Retina (tissue), 1 donor: ENCODE measurements around the gene SLC35G6.
A peak's percentile ranks its signal among the peaks of the same experiment; 100 is the strongest.
"Not testable (repeated sequence)": the region's sequence is repeated elsewhere in the genome, so short reads cannot be mapped to it uniquely, and the experiment has no call there.

Experiments
- DNase-seq: peaks from one replicate; pipeline ENCODE4 v3.0.0-alpha.2; 2016

SLC35G6 gene

DNA sequence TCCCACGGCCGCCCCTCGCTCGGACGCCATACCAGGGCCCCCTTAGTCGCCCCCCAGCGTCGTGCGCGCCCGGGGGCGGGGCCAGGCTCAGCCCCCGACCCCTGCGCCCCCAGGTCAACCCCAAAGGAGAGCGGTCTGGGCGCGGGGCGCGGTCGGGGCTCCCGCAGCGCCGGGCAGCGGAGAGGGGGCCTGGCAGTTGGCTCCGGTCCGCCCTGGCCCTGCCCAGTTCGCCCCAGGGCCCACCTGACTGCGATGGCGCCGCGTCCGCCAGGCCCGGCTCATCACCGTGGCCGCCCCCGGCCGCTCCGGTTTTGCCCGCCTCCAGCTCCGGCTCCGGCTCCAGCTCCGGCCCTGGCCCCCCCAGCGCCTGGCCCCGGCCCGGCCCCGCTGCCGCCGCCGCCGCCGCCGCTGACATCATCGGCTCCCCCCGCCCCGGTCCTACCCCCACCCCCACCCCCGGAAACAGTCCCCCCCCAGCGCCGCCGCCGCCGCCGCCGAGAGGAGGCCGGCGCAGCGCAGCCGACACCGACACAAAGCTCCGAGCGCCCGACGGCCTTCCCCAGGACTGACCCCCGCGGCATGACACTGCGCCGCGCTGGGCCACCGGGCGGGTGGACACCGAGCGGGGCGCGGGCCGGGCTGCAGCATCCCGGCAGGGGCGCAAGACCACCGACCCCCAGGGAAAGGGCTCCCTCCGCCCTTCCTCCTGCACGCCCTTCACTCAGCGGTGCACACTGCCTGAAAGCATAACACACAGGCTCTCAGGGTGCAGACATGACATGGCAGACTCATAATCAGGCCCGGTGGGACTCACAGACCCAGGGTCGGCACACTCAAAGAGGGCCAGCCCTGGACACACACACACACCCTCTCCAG lies 1.8 kb upstream of the SLC35G6 start, which contains the start of gene ZBTB4:
ZBTB4 (minus strand) TSS at position 419 of the 876 bp plus-strand sequence. CDS start 12,830 bp downstream, outside the sequence.
- DNase-seq, result peak; percentile 88

- DNase-seq, result no peak
Observed at GRCh38 chr17:7480089-7480384, 1.2 kb upstream of the SLC35G6 start.

GRCh38 chr17:7481842-7482741 lies 846 bp downstream of the SLC35G6 start:
- not testable (repeated sequence) for DNase-seq

DNA sequence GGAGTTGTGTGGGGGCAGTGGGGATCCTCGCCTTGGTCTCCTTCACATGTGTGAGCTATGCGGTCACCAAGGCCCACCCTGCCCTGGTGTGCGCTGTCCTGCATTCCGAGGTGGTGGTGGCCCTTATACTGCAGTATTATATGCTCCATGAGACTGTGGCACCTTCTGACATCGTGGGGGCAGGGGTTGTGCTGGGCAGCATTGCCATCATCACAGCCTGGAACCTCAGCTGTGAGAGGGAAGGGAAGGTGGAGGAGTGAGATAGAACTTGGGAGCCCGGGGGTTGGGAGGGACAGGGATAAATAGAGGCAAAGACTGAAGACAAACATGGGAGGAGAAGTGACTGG lies 1.5 kb downstream of the SLC35G6 start:
- not testable (repeated sequence) for DNase-seq

GRCh38 chr17:7483255-7484066 lies 2.2 kb downstream of the SLC35G6 start:
- DNase-seq, result peak; percentile 99

DNA sequence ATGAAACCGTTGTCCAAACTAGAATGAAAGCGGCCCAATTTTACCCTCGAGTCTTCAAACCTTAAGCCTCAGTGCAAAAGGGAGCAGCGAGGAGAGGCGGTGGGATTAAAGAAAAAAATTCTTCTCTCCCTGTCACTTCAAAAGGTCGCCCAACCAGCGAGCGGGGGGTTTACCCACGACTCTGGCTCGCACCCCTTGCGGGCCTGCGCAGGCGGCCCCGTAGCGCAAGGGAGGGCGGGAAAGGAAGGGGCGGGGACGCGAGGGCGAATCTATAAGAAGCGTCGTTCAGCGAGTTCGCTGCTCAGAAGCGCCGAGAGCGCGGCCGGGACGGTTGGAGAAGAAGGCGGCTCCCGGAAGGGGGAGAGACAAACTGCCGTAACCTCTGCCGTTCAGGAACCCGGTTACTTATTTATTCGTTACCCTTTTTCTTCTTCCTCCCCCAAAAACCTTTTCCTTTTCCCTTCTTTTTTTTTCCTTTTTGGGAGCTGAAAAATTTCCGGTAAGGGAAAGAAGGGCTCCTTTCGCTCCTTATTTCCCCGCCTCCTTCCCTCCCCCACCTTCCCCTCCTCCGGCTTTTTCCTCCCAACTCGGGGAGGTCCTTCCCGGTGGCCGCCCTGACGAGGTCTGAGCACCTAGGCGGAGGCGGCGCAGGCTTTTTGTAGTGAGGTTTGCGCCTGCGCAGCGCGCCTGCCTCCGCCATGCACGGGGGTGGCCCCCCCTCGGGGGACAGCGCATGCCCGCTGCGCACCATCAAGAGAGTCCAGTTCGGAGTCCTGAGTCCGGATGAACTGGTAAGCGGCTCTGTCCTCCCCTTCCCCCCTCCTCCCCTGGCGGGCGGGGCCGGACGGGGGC lies 3.0 kb downstream of the SLC35G6 start, which contains the start of gene POLR2A:
POLR2A (plus strand) TSS at position 300 of the 852 bp plus-strand sequence.
- DNase-seq, result peak; percentile 100

GRCh38 chr17:7484919-7485377 lies 3.7 kb downstream of the SLC35G6 start:
- DNase-seq, result no peak

DNA sequence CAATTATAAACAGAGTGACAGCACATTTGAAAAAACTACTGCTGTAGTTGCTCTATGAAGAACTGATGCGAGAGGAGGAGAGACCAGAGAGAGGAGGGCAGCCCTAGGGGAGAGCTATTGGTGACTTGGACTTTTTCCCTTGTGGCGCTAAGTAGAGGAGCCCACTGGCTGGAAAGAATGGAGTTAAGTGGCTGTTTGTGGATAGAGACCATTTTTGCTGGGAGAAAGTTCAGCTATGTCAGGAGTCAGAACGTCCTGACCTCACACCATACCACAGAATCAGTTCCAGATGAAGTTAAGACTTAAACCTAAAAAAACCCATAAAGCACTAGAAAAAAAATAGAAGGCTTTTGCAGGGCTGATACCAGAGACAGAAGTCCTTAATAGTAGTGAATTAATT lies 4.9 kb downstream of the SLC35G6 start:
- DNase-seq, result no peak

DNA sequence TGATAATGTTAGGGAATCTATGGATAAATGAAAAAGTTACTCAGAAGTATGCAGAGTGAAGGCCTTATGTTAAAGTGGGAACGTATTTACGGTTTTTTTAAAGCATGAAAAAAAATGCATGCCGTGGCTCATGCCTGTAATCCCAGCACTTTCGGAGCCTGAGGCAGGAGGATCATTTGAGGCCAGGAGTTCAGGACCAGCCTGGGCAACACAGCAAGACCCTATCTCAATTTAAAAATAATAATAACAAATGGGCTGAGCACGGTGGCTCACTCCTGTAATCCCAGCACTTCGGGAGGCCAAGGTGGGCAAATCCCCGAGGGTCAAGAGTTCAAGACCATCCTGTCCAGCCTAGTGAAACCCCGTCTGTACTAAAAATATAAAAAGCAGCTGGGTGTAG lies 8.9 kb downstream of the SLC35G6 start:
- DNase-seq, result no peak

DNA sequence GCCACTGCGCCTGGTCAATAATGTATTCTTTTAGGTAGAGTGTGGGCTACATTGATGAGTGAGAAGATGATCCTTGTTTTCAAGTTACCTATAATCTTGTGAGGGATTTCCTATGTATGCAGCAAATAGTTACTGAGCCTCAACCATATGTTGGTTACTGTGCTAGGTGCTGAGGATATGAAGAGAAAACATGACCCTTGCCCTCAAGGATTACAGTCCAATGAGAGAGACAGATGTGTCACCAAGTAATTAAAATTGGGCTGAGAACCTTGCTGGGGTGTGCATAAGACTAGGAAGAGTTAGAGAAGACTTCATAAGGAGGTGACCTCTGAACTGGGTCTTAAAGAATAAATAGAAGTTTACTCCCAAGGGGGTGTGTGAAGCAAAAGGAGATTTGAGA lies 10.3 kb downstream of the SLC35G6 start:
- no peak for DNase-seq

- DNase-seq, result no peak
Observed at GRCh38 chr17:7493941-7494340, 12.7 kb downstream of the SLC35G6 start.

DNA sequence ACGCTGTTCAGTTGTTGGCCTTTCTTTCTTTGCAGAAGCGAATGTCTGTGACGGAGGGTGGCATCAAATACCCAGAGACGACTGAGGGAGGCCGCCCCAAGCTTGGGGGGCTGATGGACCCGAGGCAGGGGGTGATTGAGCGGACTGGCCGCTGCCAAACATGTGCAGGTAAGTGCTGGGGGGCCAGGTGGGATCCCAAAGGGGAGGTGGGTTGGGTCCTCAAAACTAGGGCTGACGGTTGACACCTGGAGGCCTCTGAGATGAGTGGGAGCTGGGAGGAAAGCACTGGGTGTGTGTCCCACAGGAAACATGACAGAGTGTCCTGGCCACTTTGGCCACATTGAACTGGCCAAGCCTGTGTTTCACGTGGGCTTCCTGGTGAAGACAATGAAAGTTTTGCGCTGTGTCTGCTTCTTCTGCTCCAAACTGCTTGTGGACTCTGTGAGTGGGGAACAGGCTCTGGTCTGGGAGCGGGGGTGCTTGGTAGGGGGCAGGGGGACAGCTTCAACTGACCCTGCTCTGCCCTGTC lies 14.7 kb downstream of the SLC35G6 start:
- no peak for DNase-seq

DNA sequence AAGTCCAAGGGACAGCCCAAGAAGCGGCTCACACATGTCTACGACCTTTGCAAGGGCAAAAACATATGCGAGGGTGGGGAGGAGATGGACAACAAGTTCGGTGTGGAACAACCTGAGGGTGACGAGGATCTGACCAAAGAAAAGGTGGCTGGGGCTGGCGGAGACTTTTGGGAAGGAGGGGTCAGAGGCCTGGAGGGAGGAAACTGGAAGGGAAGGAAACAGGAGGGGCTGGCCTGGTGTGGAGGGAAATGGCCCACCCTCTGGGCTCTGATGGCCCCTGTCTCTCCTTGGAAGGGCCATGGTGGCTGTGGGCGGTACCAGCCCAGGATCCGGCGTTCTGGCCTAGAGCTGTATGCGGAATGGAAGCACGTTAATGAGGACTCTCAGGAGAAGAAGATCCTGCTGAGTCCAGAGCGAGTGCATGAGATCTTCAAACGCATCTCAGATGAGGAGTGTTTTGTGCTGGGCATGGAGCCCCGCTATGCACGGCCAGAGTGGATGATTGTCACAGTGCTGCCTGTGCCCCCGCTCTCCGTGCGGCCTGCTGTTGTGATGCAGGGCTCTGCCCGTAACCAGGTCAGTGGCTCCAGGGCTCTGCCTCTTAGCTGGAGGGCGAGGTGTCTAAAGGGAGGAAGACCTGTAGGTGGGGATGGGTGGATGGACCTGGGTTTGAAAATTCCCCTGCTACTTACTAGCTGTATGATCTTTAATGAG lies 15.4 kb downstream of the SLC35G6 start:
- DNase-seq, result no peak

DNA sequence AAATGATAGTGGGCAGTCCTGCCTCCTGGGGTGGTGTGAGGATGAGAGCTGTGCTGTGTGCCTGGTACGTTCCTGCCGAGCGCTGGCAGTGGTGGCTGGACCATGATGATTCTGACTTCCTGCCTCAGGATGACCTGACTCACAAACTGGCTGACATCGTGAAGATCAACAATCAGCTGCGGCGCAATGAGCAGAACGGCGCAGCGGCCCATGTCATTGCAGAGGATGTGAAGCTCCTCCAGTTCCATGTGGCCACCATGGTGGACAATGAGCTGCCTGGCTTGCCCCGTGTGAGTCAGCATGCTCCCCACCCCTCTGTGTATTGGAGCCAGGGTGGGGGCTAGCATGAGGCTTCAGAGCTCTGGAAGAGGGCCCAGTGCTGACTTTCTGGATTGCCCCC lies 16.0 kb downstream of the SLC35G6 start:
- DNase-seq, result no peak

GRCh38 chr17:7497636-7498035 lies 16.4 kb downstream of the SLC35G6 start:
- DNase-seq, result no peak

DNA sequence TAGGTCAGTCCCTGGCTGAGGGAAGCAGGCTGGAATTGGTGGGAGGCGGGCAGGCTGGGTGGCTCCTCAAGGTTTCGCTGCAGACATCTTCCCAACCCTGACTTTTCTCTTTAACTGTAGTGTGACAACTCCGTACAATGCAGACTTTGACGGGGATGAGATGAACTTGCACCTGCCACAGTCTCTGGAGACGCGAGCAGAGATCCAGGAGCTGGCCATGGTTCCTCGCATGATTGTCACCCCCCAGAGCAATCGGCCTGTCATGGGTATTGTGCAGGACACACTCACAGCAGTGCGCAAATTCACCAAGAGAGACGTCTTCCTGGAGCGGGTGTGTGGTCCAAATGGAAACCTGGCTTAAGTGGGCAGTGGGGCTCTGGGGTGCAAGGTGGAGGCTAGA lies 17.9 kb downstream of the SLC35G6 start:
- no peak for DNase-seq

GRCh38 chr17:7501729-7502128 lies 20.5 kb downstream of the SLC35G6 start:
- no peak for DNase-seq

DNA sequence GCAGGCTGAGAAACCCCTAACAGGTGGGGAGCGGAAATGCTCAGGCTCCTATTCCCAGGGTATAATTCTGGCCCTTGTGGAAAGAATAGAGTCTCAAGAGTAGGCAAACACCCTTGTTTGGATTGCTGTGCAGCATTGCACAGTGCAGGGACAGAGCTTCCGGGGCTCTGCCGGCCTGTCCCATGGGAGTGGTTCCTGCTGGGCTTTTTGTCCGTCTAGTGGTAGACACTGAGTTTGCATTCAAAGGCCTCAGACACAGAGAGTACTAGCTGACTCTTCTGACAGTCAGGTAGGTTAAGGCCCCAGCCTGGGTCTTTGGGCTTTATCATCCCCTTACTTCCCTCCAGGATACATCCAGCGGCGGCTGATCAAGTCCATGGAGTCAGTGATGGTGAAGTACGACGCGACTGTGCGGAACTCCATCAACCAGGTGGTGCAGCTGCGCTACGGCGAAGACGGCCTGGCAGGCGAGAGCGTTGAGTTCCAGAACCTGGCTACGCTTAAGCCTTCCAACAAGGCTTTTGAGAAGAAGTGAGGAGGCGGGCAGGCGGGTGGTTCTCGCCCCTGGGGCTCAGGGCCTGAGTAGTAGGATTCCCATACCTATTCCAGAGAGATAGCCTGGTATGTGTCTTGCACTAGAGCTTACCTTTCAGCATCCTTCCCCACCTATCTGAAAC lies 21.1 kb downstream of the SLC35G6 start:
- no peak for DNase-seq

DNA sequence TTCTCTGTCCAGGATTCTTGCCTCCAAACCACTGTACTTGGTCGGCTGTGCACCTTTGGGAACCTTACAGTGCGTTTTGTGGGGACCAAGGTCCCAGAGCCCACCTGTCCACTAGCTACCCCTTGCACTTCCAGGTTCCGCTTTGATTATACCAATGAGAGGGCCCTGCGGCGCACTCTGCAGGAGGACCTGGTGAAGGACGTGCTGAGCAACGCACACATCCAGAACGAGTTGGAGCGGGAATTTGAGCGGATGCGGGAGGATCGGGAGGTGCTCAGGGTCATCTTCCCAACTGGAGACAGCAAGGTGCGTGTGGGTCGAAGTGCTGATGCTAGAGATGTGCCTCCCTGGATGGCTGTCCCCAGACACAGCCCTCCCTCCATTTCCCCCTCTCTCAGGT lies 21.7 kb downstream of the SLC35G6 start:
- DNase-seq, result no peak

DNA sequence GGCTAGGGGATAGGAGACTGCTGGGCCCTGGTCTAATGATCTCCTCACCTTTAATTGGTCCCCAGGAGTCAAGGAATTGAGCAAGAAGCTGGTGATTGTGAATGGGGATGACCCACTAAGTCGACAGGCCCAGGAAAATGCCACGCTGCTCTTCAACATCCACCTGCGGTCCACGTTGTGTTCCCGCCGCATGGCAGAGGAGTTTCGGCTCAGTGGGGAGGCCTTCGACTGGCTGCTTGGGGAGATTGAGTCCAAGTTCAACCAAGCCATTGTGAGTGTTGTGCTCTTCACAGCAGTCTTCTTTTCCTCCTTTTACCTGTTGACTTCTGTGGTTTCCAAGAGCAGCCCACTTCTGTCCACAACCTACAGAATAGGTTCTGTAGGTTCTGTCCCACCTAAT lies 22.3 kb downstream of the SLC35G6 start:
- no peak for DNase-seq
